Testis (tissue), 2 donors: Measurements from ENCODE around the gene VEZT.
"Not testable (repeated sequence)": the region's sequence is repeated elsewhere in the genome, so short reads cannot be mapped to it uniquely, and the experiment has no call there.

Experiments used
- POLR2A ChIP-seq: fragments of 450-650 bp; IDR thresholded peaks from one replicate; pipeline ENCODE4 v1.6.1; 2017; ENCODE audit warnings: antibody characterized with exemption, mild to moderate bottlenecking, moderate library complexity
- TF ChIP-seq, protein P1 (sequence below), 3 experiments: fragments of 450-650 bp in 2 of 3; fragments of 200-600 bp in 1 of 3; sonication (generic) in 1 of 3; IDR thresholded peaks; one replicate each; pipeline ENCODE4 v1.5.1; 2016 to 2019; ENCODE audit warnings: antibody characterized with exemption in 3 of 3, mild to moderate bottlenecking in 2 of 3, moderate library complexity in 1 of 3

DNA sequence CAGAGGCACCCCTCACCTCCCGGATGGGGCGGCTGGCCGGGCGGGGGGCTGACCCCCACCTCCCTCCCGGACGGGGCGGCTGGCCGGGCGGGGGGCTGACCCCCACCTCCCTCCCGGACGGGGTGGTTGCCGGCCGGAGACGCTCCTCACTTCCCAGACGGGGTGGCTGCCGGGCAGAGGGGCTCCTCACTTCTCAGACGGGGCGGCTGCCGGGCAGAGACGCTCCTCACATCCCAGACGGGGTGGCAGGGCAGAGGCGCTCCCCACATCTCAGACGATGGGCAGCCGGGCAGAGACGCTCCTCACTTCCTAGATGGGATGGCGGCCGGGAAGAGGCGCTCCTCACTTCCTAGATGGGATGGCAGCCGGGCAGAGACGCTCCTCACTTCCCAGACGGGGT is 18.0 kb downstream of the VEZT start:
- not testable (repeated sequence) for TF ChIP-seq POLR2A
- TF ChIP-seq, protein P1, sequence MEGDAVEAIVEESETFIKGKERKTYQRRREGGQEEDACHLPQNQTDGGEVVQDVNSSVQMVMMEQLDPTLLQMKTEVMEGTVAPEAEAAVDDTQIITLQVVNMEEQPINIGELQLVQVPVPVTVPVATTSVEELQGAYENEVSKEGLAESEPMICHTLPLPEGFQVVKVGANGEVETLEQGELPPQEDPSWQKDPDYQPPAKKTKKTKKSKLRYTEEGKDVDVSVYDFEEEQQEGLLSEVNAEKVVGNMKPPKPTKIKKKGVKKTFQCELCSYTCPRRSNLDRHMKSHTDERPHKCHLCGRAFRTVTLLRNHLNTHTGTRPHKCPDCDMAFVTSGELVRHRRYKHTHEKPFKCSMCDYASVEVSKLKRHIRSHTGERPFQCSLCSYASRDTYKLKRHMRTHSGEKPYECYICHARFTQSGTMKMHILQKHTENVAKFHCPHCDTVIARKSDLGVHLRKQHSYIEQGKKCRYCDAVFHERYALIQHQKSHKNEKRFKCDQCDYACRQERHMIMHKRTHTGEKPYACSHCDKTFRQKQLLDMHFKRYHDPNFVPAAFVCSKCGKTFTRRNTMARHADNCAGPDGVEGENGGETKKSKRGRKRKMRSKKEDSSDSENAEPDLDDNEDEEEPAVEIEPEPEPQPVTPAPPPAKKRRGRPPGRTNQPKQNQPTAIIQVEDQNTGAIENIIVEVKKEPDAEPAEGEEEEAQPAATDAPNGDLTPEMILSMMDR (IDR thresholded peaks at IDR 0.05): not testable (repeated sequence)
